ENCODE data around the gene BMP2K.
A peak's percentile ranks its signal among the peaks of the same experiment; 100 is the strongest.

The BMP2K gene

GRCh38 chr4:78776079-78776728, at the start of gene BMP2K:
Gene BMP2K (plus strand): TSS chr4:78776350. CDS start chr4:78776544, 194 bp downstream.
- peak; percentile 84 for DNase-seq

- DNase-seq = no peak
These were observed 49.6 kb upstream of the BMP2K start for GRCh38 chr4:78726546-78726945.

- no peak for DNase-seq
These were observed 43.6 kb upstream of the BMP2K start for GRCh38 chr4:78732332-78733104.

- no peak for DNase-seq
These were observed 41.5 kb upstream of the BMP2K start for GRCh38 chr4:78734441-78735162.

- DNase-seq = no peak
These were observed 40.5 kb upstream of the BMP2K start for GRCh38 chr4:78735697-78736096.

- DNase-seq = no peak
These were observed 39.1 kb upstream of the BMP2K start for GRCh38 chr4:78737035-78737434.

- no peak for DNase-seq
These were observed 38.2 kb upstream of the BMP2K start for GRCh38 chr4:78737973-78738372.

GRCh38 chr4:78742300-78742699, 33.9 kb upstream of the BMP2K start:
- no peak for DNase-seq

- DNase-seq = no peak
These were observed 28.7 kb upstream of the BMP2K start for GRCh38 chr4:78747475-78747922.

- DNase-seq = no peak
These were observed 27.8 kb upstream of the BMP2K start for GRCh38 chr4:78748381-78748780.

GRCh38 chr4:78749258-78749971, 26.7 kb upstream of the BMP2K start:
- DNase-seq = no peak

- no peak for DNase-seq
These were observed 26.0 kb upstream of the BMP2K start for GRCh38 chr4:78749972-78750727.

GRCh38 chr4:78753091-78753490, 23.1 kb upstream of the BMP2K start:
- DNase-seq = no peak

- no peak for DNase-seq
These were observed 21.3 kb upstream of the BMP2K start for GRCh38 chr4:78754872-78755271.

- DNase-seq = no peak
These were observed 20.0 kb upstream of the BMP2K start for GRCh38 chr4:78756137-78756536.

- DNase-seq = no peak
These were observed 19.4 kb upstream of the BMP2K start for GRCh38 chr4:78756776-78757175.

- no peak for DNase-seq
These were observed 18.6 kb upstream of the BMP2K start for GRCh38 chr4:78757574-78757973.

- no peak for DNase-seq
These were observed 18.1 kb upstream of the BMP2K start for GRCh38 chr4:78758085-78758484.

GRCh38 chr4:78762529-78762928, 13.6 kb upstream of the BMP2K start:
- DNase-seq = no peak

- DNase-seq = no peak
These were observed 12.9 kb upstream of the BMP2K start for GRCh38 chr4:78763251-78763650.

- no peak for DNase-seq
These were observed 12.3 kb upstream of the BMP2K start for GRCh38 chr4:78763763-78764387.

GRCh38 chr4:78764498-78764961, 11.6 kb upstream of the BMP2K start:
- DNase-seq = no peak
